NOMO-1 (cell line): Measurements from ENCODE around the gene RMND1.
"Not testable (repeated sequence)": the region's sequence is repeated elsewhere in the genome, so short reads cannot be mapped to it uniquely, and the experiment has no call there.

Experiments used
- DNase-seq, 2 experiments: peaks; one replicate each; lab custom pipeline; 2025; ENCODE audit not compliant: unreplicated experiment in 2 of 2; lab: John Stamatoyannopoulos, UW

Gene RMND1

GRCh38 chr6:151452750-151453427, 963 bp upstream of the RMND1 start:
- peak; percentile 14 to 31 for DNase-seq

GRCh38 chr6:151451417-151451949, 443 bp downstream of the RMND1 start:
- no peak for DNase-seq

GRCh38 chr6:151450928-151451327, 998 bp downstream of the RMND1 start:
- DNase-seq, result not testable (repeated sequence)

GRCh38 chr6:151448623-151449022, 3.3 kb downstream of the RMND1 start:
- no peak for DNase-seq

- DNase-seq, result no peak
Measured at GRCh38 chr6:151447237-151447636, 4.7 kb downstream of the RMND1 start.

- DNase-seq, result no peak
Measured at GRCh38 chr6:151445482-151445881, 6.4 kb downstream of the RMND1 start.

- DNase-seq, result no peak
Measured at GRCh38 chr6:151443911-151444621, 7.9 kb downstream of the RMND1 start.

DNA sequence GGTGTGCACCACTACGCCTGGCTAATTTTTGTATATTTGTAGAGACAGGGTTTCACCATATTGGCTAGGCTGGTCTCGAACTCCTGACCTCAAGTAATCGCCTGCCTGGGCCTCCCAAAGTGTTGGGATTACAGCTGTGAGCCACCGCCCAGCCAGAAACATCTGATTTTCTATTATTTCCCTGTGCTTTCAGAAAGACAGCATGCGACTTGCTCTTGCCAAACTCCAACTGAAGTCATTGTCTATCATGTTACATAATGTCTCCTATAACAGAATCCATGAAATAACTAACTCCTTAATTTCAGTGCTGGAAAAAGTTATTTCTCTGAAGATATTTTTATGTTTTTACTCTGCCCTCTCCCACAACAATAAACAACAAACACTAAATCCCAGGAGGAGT, 8.5 kb downstream of the RMND1 start:
- no peak for DNase-seq

GRCh38 chr6:151442371-151442770, 9.6 kb downstream of the RMND1 start:
- no peak for DNase-seq

DNA sequence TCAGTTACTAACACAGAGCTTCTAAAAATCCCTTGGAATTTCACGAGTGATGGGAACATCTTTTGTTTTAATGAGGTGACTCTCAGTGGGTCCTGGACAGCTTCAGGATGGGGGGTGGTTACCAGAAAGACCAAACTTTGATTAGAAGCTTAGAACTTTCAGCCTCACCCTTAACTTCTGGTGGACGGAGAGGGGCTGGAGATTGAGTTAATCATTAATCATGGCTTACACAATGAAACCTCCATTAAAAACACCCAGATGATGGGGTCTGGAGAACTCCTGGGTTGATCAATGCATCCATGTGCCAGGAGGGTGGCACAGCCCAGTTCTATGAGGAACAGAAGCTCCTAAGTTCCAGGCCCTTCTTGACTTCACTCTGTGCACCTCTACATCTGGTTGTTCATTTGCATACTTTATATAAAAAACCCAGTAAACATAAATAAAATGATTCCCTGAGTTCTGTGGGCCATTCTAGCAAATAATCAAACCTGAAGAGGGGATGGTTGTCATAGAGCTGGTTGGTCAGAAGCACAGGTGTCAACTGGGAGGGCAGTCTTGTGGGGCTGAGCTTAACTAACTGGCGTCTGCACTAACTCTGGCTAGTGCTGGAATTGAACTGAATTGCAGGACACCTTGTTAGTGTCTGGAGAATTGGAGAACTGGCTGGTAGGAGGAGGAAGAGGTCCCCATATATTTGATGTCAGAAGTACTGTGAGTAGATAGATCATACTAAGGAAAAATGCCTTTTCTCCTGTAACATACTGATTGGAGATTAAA, 10.3 kb downstream of the RMND1 start:
- no peak for DNase-seq

- DNase-seq, result no peak
Measured at GRCh38 chr6:151440930-151441329, 11.0 kb downstream of the RMND1 start.

- DNase-seq, result no peak
Measured at GRCh38 chr6:151440498-151440897, 11.4 kb downstream of the RMND1 start.

DNA sequence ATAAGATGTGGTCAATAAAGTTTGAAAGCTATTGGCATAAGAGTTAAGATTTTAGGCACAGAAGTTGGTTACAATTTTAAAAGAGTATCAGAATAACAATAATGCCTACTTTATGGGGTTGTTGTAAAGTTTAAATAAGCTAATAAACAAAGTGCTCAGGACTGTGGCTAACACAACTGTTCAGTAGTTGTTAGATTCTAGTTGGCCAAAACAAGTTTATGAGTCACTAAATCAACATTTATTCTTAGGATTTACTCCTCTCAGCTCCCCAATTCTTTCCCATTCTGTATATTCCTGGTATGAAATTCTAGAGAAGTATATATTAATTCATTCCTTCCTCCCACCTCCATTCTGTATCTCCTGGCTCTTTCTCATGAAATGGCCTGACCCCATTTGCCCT, 14.5 kb downstream of the RMND1 start:
- DNase-seq, result no peak

DNA sequence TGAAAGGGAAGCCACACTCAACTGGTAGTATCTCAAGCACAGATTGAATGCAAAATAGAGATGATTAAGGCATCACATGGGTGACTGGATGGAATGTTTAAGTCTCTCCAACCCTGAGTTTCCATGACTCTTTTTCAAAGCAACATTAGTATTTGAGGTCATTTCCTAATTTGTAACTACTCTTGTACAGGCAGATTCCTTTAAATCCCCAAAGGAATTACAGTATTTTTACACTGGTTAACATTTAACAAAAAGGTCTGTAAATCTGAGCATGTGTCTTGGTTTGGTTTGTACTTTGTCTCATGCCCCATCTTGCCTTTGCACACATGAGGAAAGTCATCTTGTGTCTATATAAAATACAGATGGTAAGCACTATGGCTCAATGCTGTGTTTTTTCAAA, 15.1 kb downstream of the RMND1 start:
- no peak for DNase-seq

- DNase-seq, result no peak
Measured at GRCh38 chr6:151436300-151436699, 15.6 kb downstream of the RMND1 start.

DNA sequence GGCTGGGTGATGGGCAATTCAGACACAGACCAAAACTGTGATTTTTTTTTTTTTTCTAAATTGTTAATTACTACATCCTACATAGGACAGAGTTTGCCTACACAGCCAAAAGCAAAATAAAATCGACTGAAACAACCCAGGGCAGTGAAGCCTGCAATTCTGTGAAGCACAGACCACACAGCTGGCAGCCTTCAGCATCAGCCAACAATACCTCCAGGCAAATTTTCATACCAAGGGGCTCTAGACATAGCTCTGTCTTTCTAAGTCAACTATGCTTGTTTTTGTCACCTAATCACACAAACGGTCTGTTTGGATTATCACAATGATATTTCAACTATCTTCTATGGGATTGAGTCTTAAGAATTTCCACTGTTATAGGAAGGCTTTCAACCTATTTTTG, 17.6 kb downstream of the RMND1 start:
- no peak for DNase-seq

DNA sequence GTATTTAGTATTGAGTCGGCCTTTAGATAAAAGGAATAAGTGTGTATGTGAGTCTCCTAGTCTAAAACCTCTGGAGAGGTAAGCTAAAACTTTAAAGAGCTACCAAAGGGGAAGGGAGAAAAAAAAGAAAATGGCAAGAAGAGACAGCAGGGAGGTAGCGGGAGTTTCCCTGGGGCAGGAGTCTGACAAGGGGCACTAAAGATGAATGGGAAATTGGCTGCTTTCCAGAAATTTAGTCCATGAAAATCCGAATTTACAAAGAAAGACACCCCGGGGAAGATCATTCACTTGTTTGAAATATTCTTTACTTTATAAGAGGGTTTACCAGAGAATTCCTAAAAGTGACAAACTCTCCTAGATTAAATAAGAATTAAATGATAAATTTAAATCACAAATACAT, 19.3 kb downstream of the RMND1 start:
- no peak for DNase-seq

DNA sequence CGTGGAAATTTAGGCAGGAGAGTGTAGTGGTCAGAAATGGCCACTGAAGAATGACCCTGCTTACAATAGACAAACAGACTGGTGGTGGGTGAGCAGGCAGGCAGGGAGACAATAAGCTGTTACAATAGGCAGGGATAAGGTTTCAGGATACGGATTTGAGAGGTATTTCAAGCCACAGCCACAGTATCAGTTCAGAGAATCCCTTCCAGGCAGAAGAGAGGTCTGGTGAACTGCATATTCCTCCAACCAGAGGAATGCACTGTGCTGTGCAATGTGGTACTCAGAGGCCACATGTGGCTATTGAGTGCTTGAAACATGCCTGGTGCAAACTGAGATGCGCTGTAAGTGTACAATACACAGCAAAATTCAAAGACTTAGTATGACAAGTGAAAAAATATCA, 20.6 kb downstream of the RMND1 start:
- DNase-seq, result no peak

- DNase-seq, result no peak
Measured at GRCh38 chr6:151430886-151431285, 21.0 kb downstream of the RMND1 start.

DNA sequence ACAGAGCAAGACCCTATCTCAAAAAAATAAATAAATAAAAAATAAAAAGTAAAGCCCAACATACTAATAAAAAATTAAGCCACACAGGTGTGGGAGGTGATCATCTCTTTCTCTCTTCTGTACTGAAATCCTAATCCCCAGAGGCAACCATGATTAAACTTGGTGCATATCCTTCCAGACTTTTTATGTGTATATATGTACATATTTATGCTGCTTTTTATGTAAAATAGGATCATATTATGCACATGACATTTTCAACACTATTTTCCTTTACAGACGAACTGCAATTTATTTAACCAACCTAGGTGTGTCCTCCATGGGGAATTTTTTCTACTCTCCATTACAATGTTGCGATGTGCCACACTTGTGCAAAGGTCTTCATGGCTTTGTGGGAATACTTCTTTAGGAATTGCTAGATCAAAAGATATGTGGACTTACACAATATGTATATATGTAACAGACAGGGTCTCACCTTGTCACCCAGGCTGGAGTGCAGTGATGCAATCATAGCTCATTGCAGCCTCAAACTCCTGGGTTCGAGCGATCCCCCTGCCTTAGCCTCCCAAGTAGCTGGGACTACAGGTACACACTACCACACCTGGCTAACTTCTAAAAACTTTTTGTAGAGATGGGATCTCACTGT, 23.7 kb downstream of the RMND1 start:
- no peak for DNase-seq

GRCh38 chr6:151425561-151425960, 26.4 kb downstream of the RMND1 start:
- no peak for DNase-seq
